ENCODE results near the gene NPY. TPM values are rescaled to one million over a fixed set of nuclear protein-coding genes. Genes with fewer than 3 reads are reported as not detected.

The NPY gene
- polyA plus RNA-seq, 1 donor (not counting 4 experiments of a cell fraction or from before 2014, with no cell fraction given), result not detected

- no peak for FAIRE-seq
- H4K20me1 ChIP-seq (ENCODE audit: control insufficient read depth, extremely low read depth, insufficient read depth, low read length), result no peaks in the 10 kb centered on the region
- dilution Hi-C loops (cut with MboI; ENCODE audit: extremely low pct_ligation_motif_present, low sequenced_read_pairs), result no loop called here
- H3K79me2 ChIP-seq (ENCODE audit: control insufficient read depth, insufficient read depth, low read length), result no peaks in the 10 kb centered on the region
- no peak overlapping the region for H3K27ac ChIP-seq (ENCODE audit: control insufficient read depth, insufficient read depth, low read length)
- no peaks in the 10 kb centered on the region for H3K9me1 ChIP-seq (ENCODE audit: control insufficient read depth, extremely low read depth, insufficient read depth, low read length)
- H3K4me2 ChIP-seq (ENCODE audit: control insufficient read depth, extremely low read depth, insufficient read depth, low read depth, low read length), result no peak overlapping the region
- H3K4me3 ChIP-seq (ENCODE audit: control insufficient read depth in 2 of 3, extremely low read depth in 1 of 3, insufficient read depth in 2 of 3, low read depth in 1 of 3, low read length in 3 of 3), result no peak overlapping the region
- peaks cover 4% of the 10 kb centered on the region for H3K27me3 ChIP-seq (ENCODE audit: control insufficient read depth, extremely low read depth, insufficient read depth, low read length)
- H3K4me1 ChIP-seq (ENCODE audit: control insufficient read depth, extremely low read depth, insufficient read depth, low read length), result no peaks in the 10 kb centered on the region
- no peak overlapping the region for H2AFZ ChIP-seq (ENCODE audit: control insufficient read depth, low read length)
- no peaks in the 10 kb centered on the region for H3K9me3 ChIP-seq (ENCODE audit: control insufficient read depth, low read depth, low read length)
- TF ChIP-seq EZH2 (IDR thresholded peaks at IDR 0.05; ENCODE audit: low read length), result no peak
- TF ChIP-seq CTCF (optimal IDR thresholded peaks at IDR 0.05 in 1 of 3, IDR thresholded peaks at IDR 0.05 in 1 of 3, conservative IDR thresholded peaks at IDR 0.05 in 1 of 3; ENCODE audit: extremely low read depth in 1 of 3, insufficient read depth in 2 of 3, low read length in 3 of 3), result no peak
- no peak overlapping the region for H3K9ac ChIP-seq (ENCODE audit: control insufficient read depth, extremely low read depth, insufficient read depth, low read length)
- no peaks in the 10 kb centered on the region for H3K36me3 ChIP-seq (ENCODE audit: control insufficient read depth in 2 of 2, extremely low read depth in 1 of 2, insufficient read depth in 2 of 2, low read length in 2 of 2)
- no peak for DNase-seq (ENCODE audit: low read depth, low spot score)
These were observed 35.2 kb downstream of the NPY start for GRCh38 chr7:24319209-24319608.

GRCh38 chr7:24323961-24324480, 40.0 kb downstream of the NPY start:
- Histone ChIP-seq H3K9me1 (ENCODE audit: control insufficient read depth, extremely low read depth, insufficient read depth, low read length) (no peaks in the 10 kb centered on the region), H3K27ac (ENCODE audit: control insufficient read depth, insufficient read depth, low read length) (no peak overlapping the region), H3K36me3 (ENCODE audit: control insufficient read depth in 2 of 2, extremely low read depth in 1 of 2, insufficient read depth in 2 of 2, low read length in 2 of 2) (no peaks in the 10 kb centered on the region), H4K20me1 (ENCODE audit: control insufficient read depth, extremely low read depth, insufficient read depth, low read length) (no peaks in the 10 kb centered on the region), H2AFZ (ENCODE audit: control insufficient read depth, low read length) (no peak overlapping the region), H3K9me3 (ENCODE audit: control insufficient read depth, low read depth, low read length) (no peaks in the 10 kb centered on the region), H3K79me2 (ENCODE audit: control insufficient read depth, insufficient read depth, low read length) (no peaks in the 10 kb centered on the region), H3K4me2 (ENCODE audit: control insufficient read depth, extremely low read depth, insufficient read depth, low read depth, low read length) (no peak overlapping the region), H3K4me3 (ENCODE audit: control insufficient read depth in 2 of 3, extremely low read depth in 1 of 3, insufficient read depth in 2 of 3, low read depth in 1 of 3, low read length in 3 of 3) (no peak overlapping the region), H3K4me1 (ENCODE audit: control insufficient read depth, extremely low read depth, insufficient read depth, low read length) (no peaks in the 10 kb centered on the region), H3K27me3 (ENCODE audit: control insufficient read depth, extremely low read depth, insufficient read depth, low read length) (peaks cover 4% of the 10 kb centered on the region), H3K9ac (ENCODE audit: control insufficient read depth, extremely low read depth, insufficient read depth, low read length) (no peak overlapping the region)
- TF ChIP-seq EZH2 (IDR thresholded peaks at IDR 0.05; ENCODE audit: low read length) (no peak), CTCF (optimal IDR thresholded peaks at IDR 0.05 in 1 of 3, IDR thresholded peaks at IDR 0.05 in 1 of 3, conservative IDR thresholded peaks at IDR 0.05 in 1 of 3; ENCODE audit: extremely low read depth in 1 of 3, insufficient read depth in 2 of 3, low read length in 3 of 3) (no peak)
- dilution Hi-C loops (cut with MboI; ENCODE audit: extremely low pct_ligation_motif_present, low sequenced_read_pairs), result no loop called here
- no peak for DNase-seq (ENCODE audit: low read depth, low spot score)
- no peak for FAIRE-seq
